Astrocyte of the cerebellum (primary cell): ENCODE data around the gene MAS1.

Experiments
- DNase-seq: peaks from one replicate; pipeline ENCODE4 v3.0.0-alpha.2; 2011; ENCODE audit warnings: low read depth
- H3K4me3 ChIP-seq: 2 replicates; pipeline ENCODE4 v1.5.1; 2011; ENCODE audit warnings: mild to moderate bottlenecking, low read depth, low read length, moderate library complexity
- CTCF ChIP-seq: IDR thresholded peaks from 2 replicates; pipeline ENCODE4 v1.5.1; 2012; ENCODE audit warnings: low read length, low read depth, moderate library complexity, mild to moderate bottlenecking; ENCODE audit errors: missing control alignments
- in situ Hi-C: cut with HindIII; loops from 2 replicates; pipeline ENCODE4 v1.10.0; 2017; ENCODE audit warnings: low sequenced_read_pairs

The MAS1 gene

GRCh38 chr6:159887146-159887545 lies 3.6 kb upstream of the MAS1 start:
- TF ChIP-seq CTCF: no peak
- in situ Hi-C loops: no loop called here
- no peak overlapping the region for H3K4me3 ChIP-seq
- DNase-seq: no peak

- TF ChIP-seq CTCF: no peak
- no peak overlapping the region for H3K4me3 ChIP-seq
- DNase-seq: no peak
- in situ Hi-C loops: no loop called here
These were observed 3.0 kb upstream of the MAS1 start for GRCh38 chr6:159887761-159888160.

GRCh38 chr6:159890201-159890600 lies 587 bp upstream of the MAS1 start:
- no peak for TF ChIP-seq CTCF
- in situ Hi-C loops: no loop called here
- DNase-seq: no peak
- H3K4me3 ChIP-seq: no peak overlapping the region

GRCh38 chr6:159892053-159892452 lies 1.3 kb downstream of the MAS1 start:
- no peak for DNase-seq
- H3K4me3 ChIP-seq: no peak overlapping the region
- in situ Hi-C loops: no loop called here
- no peak for TF ChIP-seq CTCF

GRCh38 chr6:159893064-159893463 lies 2.3 kb downstream of the MAS1 start:
- in situ Hi-C loops: no loop called here
- no peak for TF ChIP-seq CTCF
- H3K4me3 ChIP-seq: no peak overlapping the region
- DNase-seq: no peak

- DNase-seq: no peak
- H3K4me3 ChIP-seq: no peak overlapping the region
- TF ChIP-seq CTCF: no peak
- in situ Hi-C loops: no loop called here
These were observed 4.2 kb downstream of the MAS1 start for GRCh38 chr6:159894991-159895390.

GRCh38 chr6:159897603-159898002 lies 6.8 kb downstream of the MAS1 start:
- TF ChIP-seq CTCF: no peak
- DNase-seq: no peak
- H3K4me3 ChIP-seq: no peak overlapping the region
- in situ Hi-C loops: no loop called here
